ENCODE measurements around the gene RSPH9. TPM values are rescaled to one million over a fixed set of nuclear protein-coding genes. Genes with fewer than 3 reads are reported as not detected.

RSPH9 gene
- polyA plus RNA-seq, 1 of the 3 experiments (the other 2 are of a cell fraction): 0.05 TPM

- DNase-seq: no peak
- Histone ChIP-seq H2AFZ (ENCODE audit: low read depth) (no peak overlapping the region; the same call in 1 of the 2 replicates), H3K36me3 (replicated peaks in 1 of 2; ENCODE audit: control insufficient read depth in 1 of 2, insufficient read depth in 2 of 2, low read length in 1 of 2) (no peaks in the 10 kb centered on the region), H3K9ac (no peak overlapping the region), H4K20me1 (ENCODE audit: insufficient read depth) (no peaks in the 10 kb centered on the region), H3F3A (replicated peaks; ENCODE audit: insufficient read depth) (no peaks in the 10 kb centered on the region), H3K27me3 (ENCODE audit: insufficient read depth) (no peaks in the 10 kb centered on the region; the same call in 1 of the 2 replicates), H3K79me2 (ENCODE audit: insufficient read depth) (no peaks in the 10 kb centered on the region), H3K4me1 (ENCODE audit: control insufficient read depth in 1 of 2, insufficient read depth in 2 of 2, low read depth in 1 of 2, low read length in 1 of 2) (peaks cover 0 to 5% of the 10 kb centered on the region in 2 experiments; a peak in 1 of 4 replicates), H3K4me2 (no peak overlapping the region), H3K9me2 (no peaks in the 10 kb centered on the region), H3K4me3 (ENCODE audit: low read depth in 2 of 2, low read length in 1 of 2) (no peak overlapping the region), H3K27ac (ENCODE audit: low read depth in 2 of 2, low read length in 1 of 2) (no peak overlapping the region), H3K9me3 (no peaks in the 10 kb centered on the region)
- POLR2A ChIA-PET: no interaction called here
- CTCF ChIA-PET: interaction anchor here (0.9 kb wide), 1 partner anchor 23 kb away, joined by 3 read pairs; no protein-coding TSS in a partner anchor
- no peak for TF ChIP-seq TCF12 (IDR thresholded peaks at IDR 0.05)
- TF ChIP-seq PBX3 (IDR thresholded peaks at IDR 0.05): no peak
- no peak for TF ChIP-seq MXI1 (IDR thresholded peaks at IDR 0.05; ENCODE audit: low read depth, low read length)
- TF ChIP-seq USF1 (IDR thresholded peaks at IDR 0.05; ENCODE audit: borderline replicate concordance, low read depth): no peak
- no peak for TF ChIP-seq EZH2phosphoT487 (IDR thresholded peaks at IDR 0.05; ENCODE audit: borderline replicate concordance, low read depth)
- TF ChIP-seq NFIC (IDR thresholded peaks at IDR 0.05; ENCODE audit: borderline replicate concordance): no peak
- no peak for TF ChIP-seq TEAD4 (IDR thresholded peaks at IDR 0.05; ENCODE audit: borderline replicate concordance, insufficient read depth)
- TF ChIP-seq RFX5 (IDR thresholded peaks at IDR 0.05; ENCODE audit: low read length): no peak
- no peak for TF ChIP-seq EP300 (IDR thresholded peaks at IDR 0.05; ENCODE audit: borderline replicate concordance in 1 of 2, low read depth in 1 of 2, low read length in 1 of 2)
- TF ChIP-seq SIN3A (IDR thresholded peaks at IDR 0.05; ENCODE audit: borderline replicate concordance, low read depth, low read length): no peak
- no peak for TF ChIP-seq CHD2 (IDR thresholded peaks at IDR 0.05; ENCODE audit: low read length, partially characterized antibody)
- no peak for TF ChIP-seq POLR2AphosphoS5 (IDR thresholded peaks at IDR 0.05; ENCODE audit: low read depth, low read length)
- no peak for TF ChIP-seq GATA2 (CRISPR knock-in tag; IDR thresholded peaks at IDR 0.05)
- TF ChIP-seq RCOR1 (IDR thresholded peaks at IDR 0.05; ENCODE audit: low read length): no peak
- TF ChIP-seq CTCF (IDR thresholded peaks at IDR 0.05): no peak
- TF ChIP-seq USF2 (IDR thresholded peaks at IDR 0.05; ENCODE audit: borderline replicate concordance, low read depth, low read length): no peak
- 85% methylated on average over 3 of the region's 3 CpGs for WGBS (ENCODE audit: low lambda C conversion rate)
Measured at GRCh38 chr6:43705996-43706395, 61.2 kb downstream of the RSPH9 start.
